Measurements from ENCODE around the gene ACOXL. TPM values are rescaled to one million over a fixed set of nuclear protein-coding genes. Genes with fewer than 3 reads are reported as not detected.
A peak's percentile ranks its signal among the peaks of the same experiment; 100 is the strongest.

ACOXL gene
- total RNA-seq, 1 donor from 2014 or later, result 0.23 TPM

DNA sequence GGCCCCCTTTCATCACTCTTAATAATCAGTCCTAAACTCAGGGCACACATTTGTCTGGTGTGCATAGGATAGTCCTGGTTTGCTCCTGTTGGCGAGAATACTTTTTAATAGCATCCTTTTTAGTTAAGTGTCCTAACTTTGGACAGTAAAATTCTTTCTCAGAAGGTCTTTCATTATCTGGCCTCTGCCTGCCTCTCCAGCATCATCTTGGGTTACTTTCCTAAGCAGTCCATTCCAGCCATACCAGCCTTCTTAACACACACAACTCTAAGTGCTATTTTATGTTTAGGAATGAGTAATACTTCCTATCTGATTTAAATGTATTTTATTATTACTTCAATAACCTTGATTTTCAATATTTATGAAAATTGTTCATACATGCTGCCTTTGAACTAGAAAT is 151.0 kb downstream of the ACOXL start:
- no peaks in the 10 kb centered on the region for H3K9me3 Mint-ChIP-seq (ENCODE audit: unreplicated experiment)
- H3K4me1 Mint-ChIP-seq (ENCODE audit: low read depth, unreplicated experiment), result peaks cover 2% of the 10 kb centered on the region
- no peak overlapping the region for H2AFZ ChIP-seq (ENCODE audit: low read depth, low read length)
- H3K27me3 ChIP-seq (ENCODE audit: insufficient read depth, low read length), result no peaks in the 10 kb centered on the region
- H3K36me3 Mint-ChIP-seq (ENCODE audit: low read depth, unreplicated experiment), result no peaks in the 10 kb centered on the region
- H3K4me2 ChIP-seq (ENCODE audit: low read length), result no peak overlapping the region
- H3K9ac ChIP-seq (ENCODE audit: low read length), result no peak overlapping the region
- DNase-seq (ENCODE audit: low read depth), result peak; percentile 27
- H3K9me3 ChIP-seq (ENCODE audit: insufficient read depth, low read depth, low read length), result no peaks in the 10 kb centered on the region
- no peaks in the 10 kb centered on the region for H4K20me1 ChIP-seq (ENCODE audit: insufficient read depth, low read length)
- H3K4me3 Mint-ChIP-seq (ENCODE audit: unreplicated experiment), result no peak overlapping the region
- peaks cover 7% of the 10 kb centered on the region for H3K27me3 Mint-ChIP-seq (ENCODE audit: low read depth, unreplicated experiment)
- no peaks in the 10 kb centered on the region for H3K36me3 ChIP-seq (ENCODE audit: insufficient read depth, low read length)
- H3K4me3 ChIP-seq (ENCODE audit: insufficient read depth, low read depth, low read length), result no peak overlapping the region
- no peak for FAIRE-seq
- H3K4me1 ChIP-seq (ENCODE audit: insufficient read depth, low read length), result no peaks in the 10 kb centered on the region
- TF ChIP-seq, protein P1, sequence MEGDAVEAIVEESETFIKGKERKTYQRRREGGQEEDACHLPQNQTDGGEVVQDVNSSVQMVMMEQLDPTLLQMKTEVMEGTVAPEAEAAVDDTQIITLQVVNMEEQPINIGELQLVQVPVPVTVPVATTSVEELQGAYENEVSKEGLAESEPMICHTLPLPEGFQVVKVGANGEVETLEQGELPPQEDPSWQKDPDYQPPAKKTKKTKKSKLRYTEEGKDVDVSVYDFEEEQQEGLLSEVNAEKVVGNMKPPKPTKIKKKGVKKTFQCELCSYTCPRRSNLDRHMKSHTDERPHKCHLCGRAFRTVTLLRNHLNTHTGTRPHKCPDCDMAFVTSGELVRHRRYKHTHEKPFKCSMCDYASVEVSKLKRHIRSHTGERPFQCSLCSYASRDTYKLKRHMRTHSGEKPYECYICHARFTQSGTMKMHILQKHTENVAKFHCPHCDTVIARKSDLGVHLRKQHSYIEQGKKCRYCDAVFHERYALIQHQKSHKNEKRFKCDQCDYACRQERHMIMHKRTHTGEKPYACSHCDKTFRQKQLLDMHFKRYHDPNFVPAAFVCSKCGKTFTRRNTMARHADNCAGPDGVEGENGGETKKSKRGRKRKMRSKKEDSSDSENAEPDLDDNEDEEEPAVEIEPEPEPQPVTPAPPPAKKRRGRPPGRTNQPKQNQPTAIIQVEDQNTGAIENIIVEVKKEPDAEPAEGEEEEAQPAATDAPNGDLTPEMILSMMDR (IDR thresholded peaks at IDR 0.05; ENCODE audit: insufficient read depth, low read depth, low read length), result no peak
- TF ChIP-seq EZH2 (IDR thresholded peaks at IDR 0.05; ENCODE audit: insufficient read depth, low read length), result no peak
- H3K27ac Mint-ChIP-seq (ENCODE audit: unreplicated experiment), result peak overlapping the region; percentile 24
- no peak overlapping the region for H3K27ac ChIP-seq (ENCODE audit: low read depth, low read length)
- no peaks in the 10 kb centered on the region for H3K79me2 ChIP-seq (ENCODE audit: insufficient read depth, low read length)

DNA sequence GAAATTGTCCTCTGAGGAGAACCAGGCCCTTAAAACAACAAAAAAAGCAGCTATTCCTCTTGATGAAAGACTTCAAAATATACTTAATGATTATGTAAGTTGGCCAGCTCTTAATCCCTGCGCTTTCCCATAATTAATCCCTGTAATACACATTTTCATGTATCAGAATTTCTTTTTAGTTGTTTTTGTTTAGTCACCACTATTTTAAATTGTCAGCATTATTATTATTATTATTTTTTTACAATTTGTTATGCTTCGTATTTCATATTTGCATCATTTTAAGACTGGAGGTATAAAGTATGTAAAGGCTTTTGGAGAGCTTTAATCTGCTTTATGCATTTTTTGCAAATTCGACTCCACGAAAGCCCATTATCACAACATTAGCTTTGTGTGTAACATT is 152.9 kb downstream of the ACOXL start:
- Histone ChIP-seq H3K27ac (ENCODE audit: low read depth, low read length) (no peak overlapping the region), H3K9ac (ENCODE audit: low read length) (no peak overlapping the region), H3K9me3 (ENCODE audit: insufficient read depth, low read depth, low read length) (no peaks in the 10 kb centered on the region), H3K4me1 (ENCODE audit: insufficient read depth, low read length) (no peaks in the 10 kb centered on the region), H3K4me3 (ENCODE audit: insufficient read depth, low read depth, low read length) (no peak overlapping the region), H2AFZ (ENCODE audit: low read depth, low read length) (no peak overlapping the region), H3K36me3 (ENCODE audit: insufficient read depth, low read length) (no peaks in the 10 kb centered on the region), H3K27me3 (ENCODE audit: insufficient read depth, low read length) (no peaks in the 10 kb centered on the region), H3K79me2 (ENCODE audit: insufficient read depth, low read length) (no peaks in the 10 kb centered on the region), H3K4me2 (ENCODE audit: low read length) (no peak overlapping the region), H4K20me1 (ENCODE audit: insufficient read depth, low read length) (no peaks in the 10 kb centered on the region)
- no peak for TF ChIP-seq EZH2 (IDR thresholded peaks at IDR 0.05; ENCODE audit: insufficient read depth, low read length)
- TF ChIP-seq, protein P1 (IDR thresholded peaks at IDR 0.05; ENCODE audit: insufficient read depth, low read depth, low read length), result no peak
- peaks cover 2% of the 10 kb centered on the region for H3K4me1 Mint-ChIP-seq (ENCODE audit: low read depth, unreplicated experiment)
- H3K9me3 Mint-ChIP-seq (ENCODE audit: unreplicated experiment), result peaks cover 2% of the 10 kb centered on the region
- no peak overlapping the region for H3K27ac Mint-ChIP-seq (ENCODE audit: unreplicated experiment)
- FAIRE-seq, result no peak
- no peak for DNase-seq (ENCODE audit: low read depth)
- H3K27me3 Mint-ChIP-seq (ENCODE audit: low read depth, unreplicated experiment), result peaks cover under 1% of the 10 kb centered on the region
- H3K36me3 Mint-ChIP-seq (ENCODE audit: low read depth, unreplicated experiment), result no peaks in the 10 kb centered on the region
- no peak overlapping the region for H3K4me3 Mint-ChIP-seq (ENCODE audit: unreplicated experiment)

DNA sequence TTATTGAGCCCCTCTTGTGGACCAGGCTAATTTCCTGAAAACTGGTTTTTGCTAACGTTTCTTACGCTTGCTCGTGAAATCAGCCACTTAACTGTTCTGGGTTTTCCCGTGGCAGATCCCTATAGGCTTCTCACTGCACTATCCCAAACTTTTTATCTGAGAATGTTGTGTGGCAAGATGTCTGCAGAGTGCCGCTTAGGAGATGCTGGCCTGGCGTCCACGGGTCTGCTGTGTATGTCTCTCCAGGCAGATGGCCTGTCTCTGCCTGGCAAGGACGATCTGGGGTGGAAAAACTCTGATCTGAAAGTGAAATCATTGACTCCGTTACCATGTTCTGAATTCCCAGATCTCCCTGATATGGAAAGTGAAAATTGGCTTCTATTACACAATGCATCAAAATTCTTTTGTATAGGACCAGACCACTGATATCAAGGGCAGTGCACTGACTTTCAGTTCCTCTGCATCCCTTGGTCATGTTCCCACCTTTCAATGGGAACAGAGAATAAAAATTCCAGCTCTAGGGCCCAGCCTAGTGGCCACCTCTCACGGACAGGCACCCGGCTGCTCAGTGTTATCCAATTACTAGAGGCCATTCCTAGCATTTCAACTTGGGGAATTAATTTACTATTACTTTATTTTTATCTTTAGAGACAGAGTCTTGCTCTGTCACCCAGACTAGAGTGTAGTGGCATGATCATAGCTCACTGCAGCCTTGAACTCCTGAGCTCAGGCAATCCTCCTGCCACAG is 154.6 kb downstream of the ACOXL start:
- Mint-ChIP-seq H3K4me1 (ENCODE audit: low read depth, unreplicated experiment) (peaks cover 2% of the 10 kb centered on the region), H3K4me3 (ENCODE audit: unreplicated experiment) (no peak overlapping the region), H3K27ac (ENCODE audit: unreplicated experiment) (no peak overlapping the region), H3K27me3 (ENCODE audit: low read depth, unreplicated experiment) (no peaks in the 10 kb centered on the region), H3K36me3 (ENCODE audit: low read depth, unreplicated experiment) (no peaks in the 10 kb centered on the region), H3K9me3 (ENCODE audit: unreplicated experiment) (peaks cover 5% of the 10 kb centered on the region)
- Histone ChIP-seq H3K79me2 (ENCODE audit: insufficient read depth, low read length) (no peaks in the 10 kb centered on the region), H3K4me1 (ENCODE audit: insufficient read depth, low read length) (no peaks in the 10 kb centered on the region), H3K36me3 (ENCODE audit: insufficient read depth, low read length) (no peaks in the 10 kb centered on the region), H3K4me3 (ENCODE audit: insufficient read depth, low read depth, low read length) (no peak overlapping the region), H2AFZ (ENCODE audit: low read depth, low read length) (no peak overlapping the region), H3K4me2 (ENCODE audit: low read length) (no peak overlapping the region), H3K27me3 (ENCODE audit: insufficient read depth, low read length) (no peaks in the 10 kb centered on the region), H3K27ac (ENCODE audit: low read depth, low read length) (no peak overlapping the region), H3K9me3 (ENCODE audit: insufficient read depth, low read depth, low read length) (no peaks in the 10 kb centered on the region), H4K20me1 (ENCODE audit: insufficient read depth, low read length) (no peaks in the 10 kb centered on the region), H3K9ac (ENCODE audit: low read length) (no peak overlapping the region)
- no peak for TF ChIP-seq EZH2 (IDR thresholded peaks at IDR 0.05; ENCODE audit: insufficient read depth, low read length)
- TF ChIP-seq, protein P1 (IDR thresholded peaks at IDR 0.05; ENCODE audit: insufficient read depth, low read depth, low read length), result no peak
- DNase-seq (ENCODE audit: low read depth), result no peak
- FAIRE-seq, result no peak

Measured in astrocyte (in vitro differentiated cells and primary cell).